Measurements from ENCODE around the gene ST6GAL2.

ST6GAL2 gene

DNA sequence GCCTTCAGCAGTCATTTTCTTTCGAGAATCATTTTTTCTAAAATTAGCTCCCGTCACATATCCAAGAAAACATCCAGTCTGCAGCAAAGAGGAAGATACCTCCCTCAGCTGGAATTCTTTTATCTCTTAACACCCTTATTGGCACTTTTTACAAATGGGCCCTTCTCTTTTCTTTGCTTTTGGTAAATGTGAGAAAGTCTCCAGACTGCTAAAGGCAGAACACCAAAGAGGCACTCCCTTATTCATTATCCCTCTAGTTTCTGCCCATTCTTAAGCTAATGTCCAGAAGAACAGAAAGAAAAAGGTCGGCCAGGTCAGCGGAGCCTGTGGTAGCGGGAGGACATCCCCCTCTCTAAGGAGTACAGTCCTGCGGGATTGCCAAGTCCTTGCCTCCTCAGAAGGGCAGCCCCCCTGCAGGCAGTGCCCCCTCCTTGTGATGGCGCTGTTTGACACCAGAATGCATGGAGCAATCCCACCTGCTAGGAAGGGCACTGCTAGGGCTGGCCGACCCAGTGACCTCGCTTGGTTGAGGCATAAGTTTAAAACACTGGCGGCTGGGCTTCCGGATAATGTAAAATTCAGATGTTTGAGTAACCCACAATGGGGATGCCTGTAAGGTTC is 34.0 kb downstream of the ST6GAL2 start:
- no peak for DNase-seq
- H3K27me3 ChIP-seq, result no peaks in the 10 kb centered on the region
- H3K36me3 ChIP-seq, result no peaks in the 10 kb centered on the region
- intact Hi-C loops (cut with DNase I; ENCODE audit: low total_unique reads), result no loop called here
- H3K4me3 ChIP-seq, result peak overlapping the region in 1 of 2 donors; percentile 24
- TF ChIP-seq, protein P1, sequence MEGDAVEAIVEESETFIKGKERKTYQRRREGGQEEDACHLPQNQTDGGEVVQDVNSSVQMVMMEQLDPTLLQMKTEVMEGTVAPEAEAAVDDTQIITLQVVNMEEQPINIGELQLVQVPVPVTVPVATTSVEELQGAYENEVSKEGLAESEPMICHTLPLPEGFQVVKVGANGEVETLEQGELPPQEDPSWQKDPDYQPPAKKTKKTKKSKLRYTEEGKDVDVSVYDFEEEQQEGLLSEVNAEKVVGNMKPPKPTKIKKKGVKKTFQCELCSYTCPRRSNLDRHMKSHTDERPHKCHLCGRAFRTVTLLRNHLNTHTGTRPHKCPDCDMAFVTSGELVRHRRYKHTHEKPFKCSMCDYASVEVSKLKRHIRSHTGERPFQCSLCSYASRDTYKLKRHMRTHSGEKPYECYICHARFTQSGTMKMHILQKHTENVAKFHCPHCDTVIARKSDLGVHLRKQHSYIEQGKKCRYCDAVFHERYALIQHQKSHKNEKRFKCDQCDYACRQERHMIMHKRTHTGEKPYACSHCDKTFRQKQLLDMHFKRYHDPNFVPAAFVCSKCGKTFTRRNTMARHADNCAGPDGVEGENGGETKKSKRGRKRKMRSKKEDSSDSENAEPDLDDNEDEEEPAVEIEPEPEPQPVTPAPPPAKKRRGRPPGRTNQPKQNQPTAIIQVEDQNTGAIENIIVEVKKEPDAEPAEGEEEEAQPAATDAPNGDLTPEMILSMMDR (IDR thresholded peaks at IDR 0.05), result no peak
- H3K27ac ChIP-seq, result peak overlapping the region; percentile 72
- no peaks in the 10 kb centered on the region for H3K9me3 ChIP-seq
- peaks cover 0 to 93% (median 37%) of the 10 kb centered on the region in 4 donors for H3K4me1 ChIP-seq

DNA sequence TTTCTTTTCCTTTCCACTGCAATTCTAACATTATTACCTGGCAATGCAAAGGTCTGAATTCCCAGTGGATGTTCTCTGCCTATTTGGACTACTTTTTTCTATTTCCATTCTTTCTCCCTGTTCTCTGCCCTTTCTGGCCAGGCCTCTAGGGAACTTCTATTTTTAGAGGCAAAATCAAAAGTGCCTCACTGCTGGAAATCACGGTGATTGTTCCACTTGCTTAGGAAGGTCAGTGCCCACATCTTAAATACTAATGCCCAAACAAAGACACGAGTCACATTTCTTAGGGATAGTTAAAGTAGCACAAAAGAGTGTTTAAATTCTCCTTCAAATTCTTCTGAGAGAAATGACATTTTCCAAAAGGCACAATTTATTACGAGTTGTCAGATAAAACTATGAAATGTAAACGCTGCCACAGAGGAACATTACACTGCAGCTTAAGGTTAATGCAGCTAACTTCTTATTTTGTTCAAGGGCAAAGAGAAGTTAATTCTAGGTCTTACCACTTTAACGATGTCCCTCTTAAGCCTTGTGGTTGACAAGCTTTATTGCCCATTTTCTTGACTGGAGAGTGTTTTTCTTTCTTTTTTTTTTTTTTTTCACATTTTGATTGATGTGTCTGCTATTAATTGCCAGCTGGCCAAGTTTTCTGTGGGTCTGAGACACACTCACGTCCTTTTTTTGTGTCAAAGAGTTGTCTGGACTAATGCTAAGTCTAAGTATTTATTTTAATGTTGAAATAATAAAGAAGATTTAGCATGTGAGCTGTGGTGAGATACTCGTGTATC is 34.7 kb downstream of the ST6GAL2 start:
- Histone ChIP-seq H3K27me3 (no peaks in the 10 kb centered on the region), H3K4me1 (peaks cover 0 to 95% (median 37%) of the 10 kb centered on the region in 4 donors), H3K36me3 (no peaks in the 10 kb centered on the region), H3K9me3 (no peaks in the 10 kb centered on the region), H3K4me3 (peak overlapping the region; percentile 21 to 24), H3K27ac (peak overlapping the region; percentile 72)
- no peak for DNase-seq
- TF ChIP-seq, protein P1 (IDR thresholded peaks at IDR 0.05), result peak; percentile 35 to 38
- intact Hi-C loops (cut with DNase I; ENCODE audit: low total_unique reads), result no loop called here

DNA sequence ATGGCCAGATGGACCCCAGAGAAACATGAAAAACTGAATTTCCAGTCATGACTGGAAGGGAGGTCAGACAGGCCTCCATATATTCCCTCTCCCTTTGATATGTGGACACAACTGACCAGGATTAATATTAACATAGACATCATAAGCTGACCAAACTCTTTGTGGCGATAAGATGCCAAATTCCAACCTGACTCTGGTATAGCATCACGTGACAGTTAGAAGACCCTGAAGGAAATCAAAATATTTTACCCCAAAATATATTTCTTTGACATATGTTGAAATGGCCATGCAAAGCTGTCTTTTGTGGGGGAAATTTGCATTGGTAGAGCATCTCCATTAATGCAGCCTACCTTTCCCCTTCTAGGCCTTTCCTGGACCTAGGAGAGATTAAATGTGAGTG is 36.7 kb downstream of the ST6GAL2 start:
- no peaks in the 10 kb centered on the region for H3K9me3 ChIP-seq
- intact Hi-C loops (cut with DNase I; ENCODE audit: low total_unique reads), result no loop called here
- peaks cover 0 to 94% (median 49%) of the 10 kb centered on the region in 4 donors for H3K4me1 ChIP-seq
- no peaks in the 10 kb centered on the region for H3K27me3 ChIP-seq
- no peaks in the 10 kb centered on the region for H3K36me3 ChIP-seq
- TF ChIP-seq, protein P1 (IDR thresholded peaks at IDR 0.05), result no peak
- DNase-seq, result no peak
- no peak overlapping the region for H3K4me3 ChIP-seq
- H3K27ac ChIP-seq, result peak overlapping the region; percentile 17 to 72

DNA sequence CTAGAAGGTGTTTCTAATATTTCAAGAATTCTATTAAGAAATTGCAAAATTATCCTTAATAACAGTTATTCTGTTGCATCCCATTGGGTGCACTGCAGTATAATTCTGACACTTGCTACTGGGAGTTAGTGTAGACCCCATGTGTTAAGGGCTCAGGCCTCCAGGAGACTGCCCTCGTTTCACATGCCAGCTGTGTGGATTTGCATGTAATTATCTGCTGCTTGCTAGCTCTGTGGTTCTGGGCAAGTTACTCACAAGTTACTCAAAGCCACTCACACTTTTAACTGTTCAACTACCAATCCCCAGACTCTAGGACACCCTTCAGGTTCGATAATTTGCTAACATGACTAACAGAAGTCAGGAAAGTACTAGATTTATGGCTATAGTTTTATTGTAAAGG is 38.6 kb downstream of the ST6GAL2 start:
- no peak overlapping the region for H3K4me3 ChIP-seq
- no peaks in the 10 kb centered on the region for H3K36me3 ChIP-seq
- H3K27ac ChIP-seq, result peak overlapping the region; percentile 17 to 72
- TF ChIP-seq, protein P1 (IDR thresholded peaks at IDR 0.05), result no peak
- peaks cover 0 to 94% (median 48%) of the 10 kb centered on the region in 4 donors for H3K4me1 ChIP-seq
- H3K27me3 ChIP-seq, result no peaks in the 10 kb centered on the region
- H3K9me3 ChIP-seq, result no peaks in the 10 kb centered on the region
- intact Hi-C loops (cut with DNase I; ENCODE audit: low total_unique reads), result no loop called here
- no peak for DNase-seq

DNA sequence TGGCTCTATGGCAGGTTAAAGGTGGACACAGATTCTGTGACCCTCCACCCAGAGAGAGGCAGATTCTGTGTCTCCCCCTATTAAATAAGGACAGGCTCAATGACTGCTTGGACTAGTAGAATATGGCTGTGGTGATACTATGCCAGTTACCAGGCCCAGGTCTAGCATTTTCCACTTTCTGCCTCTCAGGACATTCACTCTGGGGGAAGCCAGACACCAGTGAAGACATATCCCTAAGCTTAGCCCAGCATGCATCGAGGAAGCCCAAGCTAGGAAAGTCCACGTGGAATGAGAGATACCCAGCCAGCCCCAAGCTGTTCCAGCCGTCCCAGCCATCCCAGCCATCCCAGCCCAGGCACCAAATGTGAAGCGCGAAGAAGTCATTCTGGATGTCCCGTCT is 40.3 kb downstream of the ST6GAL2 start:
- TF ChIP-seq, protein P1 (IDR thresholded peaks at IDR 0.05), result no peak
- intact Hi-C loops (cut with DNase I; ENCODE audit: low total_unique reads), result no loop called here
- no peak for DNase-seq
- Histone ChIP-seq H3K36me3 (no peaks in the 10 kb centered on the region), H3K27ac (peak overlapping the region in 1 of 2 donors; percentile 31), H3K27me3 (no peaks in the 10 kb centered on the region), H3K4me3 (no peak overlapping the region), H3K4me1 (peaks cover 0 to 96% (median 55%) of the 10 kb centered on the region in 4 donors), H3K9me3 (no peaks in the 10 kb centered on the region)

Measured in tibial artery (tissue), 4 donors.